Right lobe of liver (tissue), 6 donors: Measurements from ENCODE around the gene PRG2. TPM values are rescaled to one million over a fixed set of nuclear protein-coding genes. Genes with fewer than 3 reads are reported as not detected.

Experiments used
- ATAC-seq, 4 donors: fragments of 200-7000 bp; cut with Tn5 transposase; one replicate each; pipeline ENCODE4 v1.9.1; 2020; ENCODE audit warnings: mild to moderate bottlenecking in 4 of 4, moderate library complexity in 4 of 4
- DNase-seq, 3 donors: peaks; one replicate each; pipeline ENCODE4 v3.0.0-alpha.2; 2020
- H3K27ac ChIP-seq, 3 donors: fragments of 200-600 bp; one replicate each; pipeline ENCODE4 v1.8.0; 2022
- H3K27me3 ChIP-seq, 2 donors: fragments of 200-600 bp; one replicate each; pipeline ENCODE4 v1.8.0; 2022
- H3K36me3 ChIP-seq, 4 donors: fragments of 200-600 bp; sonication (generic) in 1 of 4; one replicate each; pipeline versions ENCODE4 v1.5.1 to v1.8.0; 2017 to 2022; ENCODE audit warnings: control low read depth in 1 of 4
- H3K4me1 ChIP-seq, 4 donors: fragments of 200-600 bp; sonication (generic) in 1 of 4; one replicate each; pipeline versions ENCODE4 v1.5.1 to v1.8.0; 2017 to 2022; ENCODE audit warnings: control low read depth in 1 of 4
- H3K4me3 ChIP-seq, 3 donors: fragments of 200-600 bp; one replicate each; pipeline ENCODE4 v1.8.0; 2022
- H3K9me3 ChIP-seq, 4 donors: fragments of 200-600 bp; sonication (generic) in 1 of 4; one replicate each; pipeline versions ENCODE4 v1.5.1 to v1.8.0; 2017 to 2022; ENCODE audit warnings: control low read depth in 1 of 4
- CTCF ChIP-seq, 4 donors: fragments of 200-600 bp in 3 of 4; fragments of 450-650 bp in 1 of 4; IDR thresholded peaks; one replicate each; pipeline versions ENCODE4 v1.5.1 to v1.8.0; 2016 to 2022; ENCODE audit warnings: antibody characterized with exemption in 4 of 4, mild to moderate bottlenecking in 2 of 4
- POLR2A ChIP-seq: fragments of 450-650 bp; IDR thresholded peaks from one replicate; pipeline ENCODE4 v1.6.1; 2017; ENCODE audit warnings: antibody characterized with exemption, mild to moderate bottlenecking
- WGBS: methylation state at CpG from one replicate; pipeline ENCODE4 v1.1.6; 2018; ENCODE audit warnings: low coverage, low lambda C conversion rate; ENCODE audit not compliant: insufficient coverage; ENCODE audit errors: missing lambda C conversion rate; 5-methylcytosine and 5-hydroxymethylcytosine counted together
- intact Hi-C, 2 donors: fragments of 100-400 bp; cut with DNase I; formaldehyde crosslinking; loops; one replicate each; pipeline versions ENCODE4 v1.11.2 to v1.14.1; 2022
- total RNA-seq, 6 experiments: library from RNA; depleted of rRNA in 2 of 6; stranded (reverse); fragments of >200 nt in 2 of 6; fragmentation: NEBNext Ultra II Directional in 3 of 6; extraction: Animal tissue kit (Norgen Biotek cat#: 25700) in 3 of 6; gene quantifications; one replicate each; pipeline versions ENCODE4 v1.1.0 to v1.2.4, GENCODE V29; 2016 to 2023
- donor health status: DM: no; HTN: yes; CAD: no.
- donor health status: DM: no; HTN: no; CAD: no.
- donor health status: DM: no; HTN: no; CAD: no.
- donor health status: DM: no; HTN: yes; CAD: no.
- donor health status: DM: no; HTN: yes; CAD: no.

The PRG2 gene
- total RNA-seq, 6 experiments from 2014 or later = 0.39 to 1.2 (median 0.86) TPM; not detected in 2

- Histone ChIP-seq H3K4me1 (peaks cover 0 to 5% (median 1%) of the 10 kb centered on the region in 4 donors), H3K27me3 (no peaks in the 10 kb centered on the region), H3K4me3 (no peak overlapping the region), H3K27ac (no peak overlapping the region), H3K36me3 (no peaks in the 10 kb centered on the region), H3K9me3 (no peaks in the 10 kb centered on the region)
- no peak for TF ChIP-seq POLR2A
- TF ChIP-seq CTCF (IDR thresholded peaks at IDR 0.05) = no peak
- ATAC-seq = no peak
- WGBS = 84% methylated on average over 8 of the region's 8 CpGs
- intact Hi-C loops = no loop called here
- DNase-seq = no peak
Measured at GRCh38 chr11:57360991-57361390, 29.5 kb downstream of the PRG2 start.

DNA sequence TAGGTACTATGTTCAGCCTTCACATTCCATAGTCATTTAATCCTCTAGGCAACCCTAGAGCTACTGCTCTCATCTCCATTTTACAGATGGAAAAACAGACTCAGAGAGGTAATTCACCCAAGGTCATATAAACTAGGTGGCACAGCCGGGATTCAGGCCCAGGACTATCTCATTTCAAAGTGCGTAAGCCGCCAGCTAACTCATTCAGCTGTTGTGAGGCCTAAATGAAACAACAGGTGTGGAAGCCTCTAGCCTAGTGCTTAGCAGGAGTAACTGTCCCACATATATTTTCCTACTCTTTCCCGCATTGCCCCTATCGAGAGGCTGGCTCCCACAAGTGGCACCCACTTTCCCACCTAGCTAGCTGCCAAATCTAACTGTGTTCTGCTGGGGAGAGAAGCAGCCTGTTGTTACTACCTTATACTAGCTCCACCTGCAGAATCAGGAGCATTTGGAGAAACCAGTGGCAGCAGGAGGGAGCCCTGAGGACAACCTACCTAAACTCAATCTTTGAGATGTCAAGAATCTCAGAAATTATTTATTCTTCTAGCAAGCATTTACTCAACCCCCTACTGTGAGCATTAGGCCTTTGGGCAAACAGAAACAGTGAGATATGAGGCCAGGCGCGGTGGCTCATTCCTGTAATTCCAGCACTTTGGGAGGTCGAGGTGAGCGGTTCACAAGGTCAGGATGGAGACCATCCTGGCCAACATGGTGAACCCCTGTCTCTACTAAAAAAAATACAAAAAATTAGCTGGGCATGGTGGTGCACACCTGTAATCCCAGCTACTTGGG, 30.4 kb downstream of the PRG2 start:
- DNase-seq = no peak
- no peak overlapping the region for H3K4me3 ChIP-seq
- no peaks in the 10 kb centered on the region for H3K27me3 ChIP-seq
- TF ChIP-seq CTCF (IDR thresholded peaks at IDR 0.05) = no peak
- no peak for TF ChIP-seq POLR2A
- no peaks in the 10 kb centered on the region for H3K9me3 ChIP-seq
- H3K36me3 ChIP-seq = no peaks in the 10 kb centered on the region
- intact Hi-C loops = no loop called here
- WGBS = 72% methylated on average over 3 of the region's 9 CpGs
- peaks cover 0 to 5% (median 1%) of the 10 kb centered on the region in 4 donors for H3K4me1 ChIP-seq
- no peak overlapping the region for H3K27ac ChIP-seq
- ATAC-seq = no peak

DNA sequence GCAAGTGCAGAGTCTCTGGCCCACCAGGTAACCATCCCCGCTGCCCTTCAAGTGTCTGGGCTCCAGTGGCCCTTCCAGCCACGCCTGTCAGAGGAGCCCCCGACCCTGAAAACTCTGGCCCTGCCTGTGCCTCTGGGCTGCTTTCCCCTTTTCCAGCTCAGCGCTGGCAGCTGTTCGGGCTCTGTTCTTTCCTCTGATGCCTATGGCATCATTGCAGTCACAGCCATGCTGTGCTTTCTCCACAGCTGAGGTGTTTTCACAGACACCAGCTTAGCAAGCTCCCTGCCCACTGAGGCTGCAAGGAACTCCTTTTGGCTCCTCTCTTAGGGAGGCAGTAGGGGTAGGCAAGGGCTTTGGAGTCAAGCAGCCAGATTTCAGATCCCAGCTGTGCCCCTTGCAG, 31.1 kb downstream of the PRG2 start:
- peak in 1 of 3 donors; percentile 34 for DNase-seq
- H3K36me3 ChIP-seq = no peaks in the 10 kb centered on the region
- ATAC-seq = no peak
- H3K27ac ChIP-seq = no peak overlapping the region
- H3K4me3 ChIP-seq = no peak overlapping the region
- H3K9me3 ChIP-seq = no peaks in the 10 kb centered on the region
- TF ChIP-seq CTCF (IDR thresholded peaks at IDR 0.05) (no peak), POLR2A (no peak)
- peaks cover 0 to 5% (median 1%) of the 10 kb centered on the region in 4 donors for H3K4me1 ChIP-seq
- intact Hi-C loops = no loop called here
- H3K27me3 ChIP-seq = no peaks in the 10 kb centered on the region
- no CpG with 5 or more reads among the region's 5 CpGs for WGBS

- no peak for TF ChIP-seq CTCF (IDR thresholded peaks at IDR 0.05)
- no peak for TF ChIP-seq POLR2A
- Histone ChIP-seq H3K4me3 (no peak overlapping the region), H3K27ac (no peak overlapping the region), H3K9me3 (no peaks in the 10 kb centered on the region), H3K36me3 (no peaks in the 10 kb centered on the region), H3K27me3 (no peaks in the 10 kb centered on the region), H3K4me1 (peaks cover 0 to 5% (median 1%) of the 10 kb centered on the region in 4 donors)
- WGBS = 67% methylated on average over 1 of the region's 9 CpGs
- intact Hi-C loops = no loop called here
- DNase-seq (peak in 1 of 3 donors; percentile 27), ATAC-seq (no peak)
Measured at GRCh38 chr11:57358991-57359390, 31.5 kb downstream of the PRG2 start.
